Myocyte (in vitro differentiated cells): ENCODE data around the gene PZP. TPM values are rescaled to one million over a fixed set of nuclear protein-coding genes. Genes with fewer than 3 reads are reported as not detected.
"Not testable (repeated sequence)": the region's sequence is repeated elsewhere in the genome, so short reads cannot be mapped to it uniquely, and the experiment has no call there.

Experiments used
- DNase-seq: peaks from one replicate; pipeline ENCODE4 v3.0.0-alpha.2; 2012; ENCODE audit warnings: low read depth
- polyA plus RNA-seq: library from polyadenylated mRNA; unstranded; fragments of >200 nt; gene quantifications from one replicate; pipeline ENCODE4 v1.2.1, GENCODE V29; 2012; ENCODE audit warnings: missing spikeins
- total RNA-seq: library from RNA; depleted of rRNA; stranded (reverse); fragments of >200 nt; gene quantifications from 2 replicates; pipeline ENCODE4 v1.2.3, GENCODE V29; 2014

PZP gene
- total RNA-seq, result not detected in 2 replicates
- 0.23 TPM for polyA plus RNA-seq

DNA sequence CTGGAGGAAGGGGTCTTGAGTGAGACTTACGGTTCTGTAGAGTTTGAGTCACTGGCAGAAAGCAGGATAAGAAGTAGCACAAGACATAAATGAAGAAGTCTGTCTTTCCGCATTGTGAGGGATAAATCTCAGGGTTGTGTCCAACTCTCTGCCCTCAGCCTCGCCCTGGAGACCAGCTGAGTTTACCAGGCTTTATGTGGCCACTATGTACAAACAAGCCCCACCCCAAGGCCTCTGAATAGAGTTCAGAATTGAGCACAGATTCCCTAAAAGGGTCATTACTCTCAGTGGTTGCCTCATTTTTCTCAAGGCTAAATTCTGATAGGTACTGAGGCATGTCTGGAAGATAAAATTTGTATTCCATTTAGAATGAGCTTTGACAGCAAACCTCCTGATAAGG lies at the start of gene PZP:
Gene PZP (minus strand): TSS at position 167 of the 400 bp plus-strand sequence. CDS start 54 bp downstream, at position 113.
- no peak for DNase-seq

DNA sequence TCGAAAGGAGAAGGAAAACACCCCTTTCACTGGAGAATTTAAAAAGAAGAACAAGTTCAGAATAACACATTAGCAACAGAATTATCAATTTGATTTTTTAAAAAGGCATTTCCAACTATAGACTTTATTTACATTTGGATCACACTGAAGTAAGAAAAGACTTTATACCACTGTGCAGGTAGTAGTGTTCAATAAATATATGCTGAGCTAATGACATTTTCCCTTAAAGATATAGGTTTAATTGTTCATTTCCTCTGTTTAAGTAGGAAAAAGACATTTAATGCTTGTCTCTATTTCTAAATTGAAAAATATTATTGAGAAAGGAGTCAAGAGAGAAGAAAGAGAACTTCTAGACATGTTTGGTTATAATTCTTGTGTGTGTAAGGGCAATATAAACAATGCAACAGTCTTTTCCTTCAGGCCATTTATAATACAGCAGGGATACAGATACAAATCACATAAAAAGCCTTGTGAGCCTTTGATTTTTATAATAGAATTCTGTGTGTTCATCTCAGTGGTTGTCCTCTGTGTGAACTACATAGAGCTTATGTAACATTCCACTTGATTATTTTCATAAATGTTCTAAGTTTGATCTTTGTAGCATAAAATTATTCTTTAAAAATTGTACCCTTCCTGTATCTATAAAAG lies 48.7 kb upstream of the PZP start:
- DNase-seq, result no peak

DNA sequence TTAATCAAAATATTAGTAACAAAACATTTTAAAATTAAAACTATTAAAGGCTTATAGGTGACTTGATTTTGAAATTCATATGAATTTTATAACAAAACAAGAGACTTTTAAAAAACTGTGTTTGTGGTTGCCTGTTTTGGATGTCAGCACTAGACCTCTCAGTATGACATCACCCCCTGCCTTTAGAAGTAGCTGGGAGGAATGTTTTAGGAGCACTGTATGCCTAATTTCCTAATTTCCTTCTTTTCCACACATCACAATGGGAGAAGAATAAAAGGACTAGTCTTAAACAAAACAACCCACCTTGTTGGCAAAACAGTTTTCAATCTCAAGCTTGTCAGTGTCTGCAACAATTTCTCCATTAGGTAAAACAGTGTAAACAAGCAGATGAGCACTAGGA lies 48.1 kb upstream of the PZP start:
- DNase-seq, result no peak

DNA sequence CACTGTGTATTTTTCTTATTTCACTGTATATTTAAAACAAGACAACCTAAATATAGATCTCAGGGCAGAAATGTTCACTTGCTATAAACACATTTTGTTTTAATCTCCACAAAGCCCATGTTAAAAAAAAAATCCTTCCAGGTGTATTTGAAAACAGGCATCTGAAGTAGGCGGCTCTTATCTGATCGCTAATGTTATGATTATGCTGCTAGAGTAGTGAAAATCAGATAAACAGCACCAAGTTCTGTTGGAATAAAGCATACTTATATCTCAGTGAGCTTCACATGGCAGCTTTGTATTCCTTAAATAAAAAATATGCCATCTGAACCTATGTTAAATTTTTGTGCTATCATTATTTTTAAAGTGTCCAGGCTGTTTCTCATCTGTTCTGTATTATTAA lies 47.6 kb upstream of the PZP start:
- no peak for DNase-seq

DNA sequence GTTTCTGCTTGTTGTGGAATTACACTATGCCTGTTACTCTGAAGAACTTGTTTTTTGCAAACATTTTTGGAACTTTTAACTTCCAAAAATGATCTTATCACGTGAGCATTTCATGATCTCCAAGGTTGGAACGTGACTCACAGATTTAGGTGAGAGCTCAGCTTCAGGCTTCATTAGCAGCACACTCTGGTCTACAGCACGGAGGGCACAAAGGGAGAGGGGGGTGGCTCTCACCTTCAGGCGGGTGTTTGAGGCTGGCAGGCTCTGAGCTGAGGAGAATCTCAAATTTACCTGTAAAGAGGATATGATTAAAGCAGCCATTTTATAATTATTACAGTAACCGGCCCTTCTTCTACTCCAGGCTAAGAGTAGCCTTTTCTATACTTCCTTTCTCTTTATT lies 45.3 kb upstream of the PZP start:
- DNase-seq, result no peak

DNA sequence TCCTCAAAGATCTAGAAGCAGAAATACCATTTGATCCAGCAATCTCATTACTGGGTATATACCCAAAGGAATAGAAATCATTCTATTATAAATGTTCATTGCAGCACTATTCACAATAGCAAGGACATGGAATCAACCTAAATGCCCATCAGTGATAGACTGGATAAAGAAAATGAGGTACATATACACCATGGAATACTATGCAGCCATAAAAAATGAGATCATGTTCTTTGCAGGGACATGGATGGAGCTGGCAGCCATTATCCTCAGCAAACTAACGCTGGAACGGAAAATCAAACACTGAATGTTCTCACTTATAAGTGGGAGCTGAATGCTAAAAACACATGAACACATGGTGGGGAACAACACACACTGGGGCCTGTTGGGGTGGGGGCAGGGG lies 44.6 kb upstream of the PZP start:
- not testable (repeated sequence) for DNase-seq

DNA sequence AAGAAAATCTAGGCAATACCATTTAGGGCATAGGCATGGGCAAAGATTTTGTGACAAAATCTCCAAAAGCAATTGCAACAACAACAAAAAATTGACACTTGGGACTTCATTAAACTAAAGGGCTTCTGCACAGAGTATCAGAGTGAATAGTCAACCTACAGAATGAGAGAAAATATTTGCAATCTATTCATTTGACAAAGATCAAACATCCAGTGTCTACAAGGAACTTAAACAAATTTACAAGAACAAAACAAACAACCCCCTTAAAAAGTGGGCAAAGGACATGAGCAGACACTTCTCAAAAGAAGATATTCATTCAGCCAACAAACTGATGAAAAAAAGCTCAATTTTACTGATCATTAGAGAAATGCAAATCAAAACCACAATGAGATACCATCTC lies 44.1 kb upstream of the PZP start:
- DNase-seq, result no peak

DNA sequence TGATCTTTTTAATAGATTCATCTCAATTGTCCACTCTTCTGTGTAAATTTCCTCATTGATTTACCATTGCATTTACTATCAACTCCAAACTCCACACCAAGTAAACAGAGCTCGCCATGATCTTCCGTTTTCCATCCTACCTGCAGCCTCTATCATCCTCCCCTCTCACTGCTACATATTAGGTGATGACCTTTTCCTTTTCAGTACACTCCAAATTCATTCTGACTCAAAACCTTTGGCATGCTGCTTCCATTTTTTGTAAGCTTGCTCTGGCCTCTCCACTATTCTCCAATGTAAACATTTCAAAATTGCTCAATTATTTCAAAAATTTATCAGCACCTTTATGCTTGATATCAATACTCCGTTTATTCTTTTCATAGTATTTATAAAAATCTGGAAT lies 40.2 kb upstream of the PZP start:
- no peak for DNase-seq

DNA sequence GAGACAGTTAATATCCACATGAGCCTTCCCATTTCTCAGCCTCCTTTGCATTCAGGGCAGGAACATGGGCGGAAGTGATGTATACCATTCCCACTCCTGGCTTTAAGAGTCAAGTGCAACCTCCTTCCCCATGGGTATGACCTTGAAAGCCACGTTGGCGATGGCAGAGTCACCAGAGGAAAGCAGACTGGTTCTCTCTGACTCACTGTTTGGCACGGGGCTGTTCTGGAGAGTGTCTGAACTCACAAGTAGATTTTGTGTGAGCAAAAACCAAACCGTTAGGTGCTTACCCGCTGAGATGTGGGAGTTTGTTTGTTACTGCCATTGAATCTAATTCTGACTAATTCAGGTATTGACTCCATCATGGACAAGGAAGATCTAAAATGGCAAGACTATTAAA lies 36.7 kb upstream of the PZP start:
- no peak for DNase-seq

DNA sequence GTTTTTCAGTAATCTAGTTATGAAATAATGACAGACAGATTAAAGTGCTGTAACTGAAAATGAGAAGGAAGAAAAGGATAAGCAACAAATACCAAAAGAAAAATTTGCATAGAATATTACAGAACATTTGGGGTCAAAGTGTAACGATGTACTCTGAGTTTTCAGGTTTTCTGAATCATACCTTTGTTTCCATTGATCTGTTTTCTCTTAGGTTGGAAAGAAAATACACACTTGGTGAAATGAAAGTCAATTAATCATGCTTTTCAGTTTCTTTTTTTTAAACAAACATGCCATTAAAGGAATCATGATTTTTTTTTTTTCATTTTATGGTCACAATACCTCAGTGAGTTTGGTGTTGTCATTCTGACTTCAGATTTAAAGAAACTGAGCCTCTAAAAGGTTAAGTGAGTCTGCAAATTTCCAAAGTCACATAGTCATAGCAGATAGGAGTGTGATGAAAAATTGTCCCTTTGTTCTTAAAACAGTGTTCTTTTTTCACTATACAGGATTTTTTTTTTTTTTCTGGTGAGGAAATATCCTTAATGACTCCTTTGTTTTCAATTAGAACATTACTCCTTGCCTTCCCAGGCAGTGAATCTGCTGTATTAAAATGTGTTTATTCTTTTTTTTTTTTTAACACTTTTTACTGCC lies 35.9 kb upstream of the PZP start:
- no peak for DNase-seq

DNA sequence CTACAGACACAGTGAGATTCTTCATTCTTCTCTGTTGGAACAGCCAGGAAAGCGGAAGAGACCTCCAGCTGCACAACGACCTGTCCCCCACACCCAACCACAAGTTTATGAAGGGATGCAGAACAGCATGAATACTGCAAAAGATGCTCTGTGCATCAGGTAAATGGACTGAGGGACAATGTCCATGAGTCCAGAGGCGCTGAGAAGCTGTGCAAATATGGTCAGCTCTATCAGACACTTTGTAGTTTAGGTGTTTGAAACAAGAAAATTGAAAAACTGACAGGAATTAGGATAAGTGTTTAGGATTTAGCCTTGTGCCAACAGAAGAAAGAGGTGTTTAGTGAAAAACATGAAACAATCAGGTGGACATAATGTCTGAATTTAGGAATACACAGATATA lies 33.1 kb upstream of the PZP start:
- DNase-seq, result no peak

DNA sequence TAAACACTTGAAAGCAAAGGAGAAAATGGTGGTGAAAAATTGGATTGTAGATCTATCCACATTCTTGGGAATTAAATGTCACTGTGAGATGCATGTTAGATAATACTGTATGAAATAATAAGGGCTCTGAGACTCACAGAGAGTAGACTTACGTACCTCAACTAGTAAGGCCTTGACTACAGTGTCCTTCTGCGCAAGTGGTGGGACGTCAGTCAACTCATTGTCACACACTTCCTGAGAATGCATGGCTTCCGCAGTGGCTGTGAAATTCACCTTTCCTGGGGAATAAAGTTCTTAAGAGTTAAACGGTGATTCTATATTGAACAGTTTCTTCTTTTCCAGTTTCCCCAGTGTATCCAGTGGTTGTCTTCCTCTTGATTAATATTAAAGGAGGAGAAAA lies 32.6 kb upstream of the PZP start:
- DNase-seq, result no peak

DNA sequence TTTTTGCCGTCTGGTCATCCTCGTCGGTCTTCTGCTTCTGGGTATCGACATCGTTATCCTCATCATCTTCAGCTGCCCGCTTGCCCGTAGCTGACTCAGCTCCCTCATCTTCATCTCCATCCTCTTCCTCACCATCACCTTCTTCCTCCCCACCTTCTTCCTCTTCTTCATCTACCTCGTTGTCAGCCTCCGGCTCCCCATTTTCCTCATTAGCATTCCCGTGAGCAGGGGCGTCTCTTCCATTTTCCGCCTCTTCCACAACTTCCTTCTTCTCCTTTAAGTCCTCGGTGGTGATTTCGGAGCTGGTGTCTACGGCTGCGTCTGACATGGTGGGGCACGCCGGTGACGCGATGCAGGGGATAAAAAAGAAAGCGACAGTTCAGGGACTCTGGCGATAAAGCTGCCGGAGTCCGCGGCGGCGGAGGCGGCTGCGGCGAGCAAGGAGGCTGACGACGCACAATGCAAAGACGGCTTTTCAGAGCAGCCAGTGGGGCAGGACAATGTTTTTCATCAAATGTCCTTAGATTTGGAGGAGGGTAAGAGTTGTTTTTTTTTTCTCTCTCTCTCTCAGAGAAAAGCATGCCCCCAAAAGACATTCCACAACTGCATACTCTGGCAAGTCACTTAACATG lies 31.9 kb upstream of the PZP start:
- not testable (repeated sequence) for DNase-seq

DNA sequence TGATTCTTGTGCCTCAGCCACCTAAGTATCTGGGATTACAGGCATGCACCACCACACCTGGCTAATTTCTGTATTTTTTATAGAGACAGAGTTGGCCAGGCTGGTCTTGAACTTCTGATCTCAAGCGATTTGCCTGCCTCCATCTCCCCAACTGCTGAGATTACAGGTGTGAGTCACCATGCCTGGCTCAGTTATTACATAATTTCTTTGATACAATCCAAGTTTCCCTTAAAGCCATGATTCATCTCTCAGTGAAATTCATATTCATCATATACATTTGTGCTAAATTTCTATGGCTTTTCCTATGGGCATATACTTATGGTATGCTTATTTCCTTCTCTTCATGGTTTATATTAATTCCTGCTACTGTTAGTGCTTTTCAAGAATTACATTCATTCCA lies 29.1 kb upstream of the PZP start:
- no peak for DNase-seq

DNA sequence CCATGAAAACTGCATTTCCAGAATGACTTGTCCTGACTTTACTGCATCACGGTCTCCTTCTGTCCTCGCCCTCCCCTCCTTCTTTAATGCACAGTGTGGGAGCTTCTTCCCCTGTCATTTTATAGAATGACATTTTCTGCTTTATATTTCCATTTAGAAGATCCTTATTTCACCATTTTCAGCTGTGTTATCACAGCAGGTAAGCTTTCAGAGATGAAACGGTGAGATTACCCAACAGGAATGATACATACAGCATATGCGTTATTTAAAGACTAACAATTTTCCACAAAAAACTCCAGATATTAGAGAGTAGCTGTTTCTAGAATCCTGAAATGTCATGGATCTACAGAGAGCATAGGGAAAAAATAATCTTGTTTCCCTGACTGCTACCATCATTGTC lies 27.3 kb upstream of the PZP start:
- no peak for DNase-seq

DNA sequence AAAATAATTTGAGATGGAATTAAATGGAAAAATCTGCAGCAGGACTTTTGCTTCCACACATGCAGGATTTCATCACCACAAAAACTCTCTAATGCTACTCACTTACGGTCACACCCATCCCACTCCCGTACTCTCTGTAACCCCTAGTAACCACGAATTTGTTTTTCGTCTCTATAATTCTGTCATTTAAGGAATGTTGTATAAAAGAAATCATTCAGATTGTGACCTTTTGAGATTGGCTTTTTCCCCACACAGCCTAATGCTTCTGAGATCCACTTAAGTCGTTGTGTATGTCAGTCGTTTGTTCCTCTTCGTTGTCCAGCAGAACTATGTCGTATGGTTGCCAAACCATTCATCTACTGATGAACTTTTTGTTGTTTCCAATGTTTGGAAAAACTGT lies 19.8 kb upstream of the PZP start:
- no peak for DNase-seq

DNA sequence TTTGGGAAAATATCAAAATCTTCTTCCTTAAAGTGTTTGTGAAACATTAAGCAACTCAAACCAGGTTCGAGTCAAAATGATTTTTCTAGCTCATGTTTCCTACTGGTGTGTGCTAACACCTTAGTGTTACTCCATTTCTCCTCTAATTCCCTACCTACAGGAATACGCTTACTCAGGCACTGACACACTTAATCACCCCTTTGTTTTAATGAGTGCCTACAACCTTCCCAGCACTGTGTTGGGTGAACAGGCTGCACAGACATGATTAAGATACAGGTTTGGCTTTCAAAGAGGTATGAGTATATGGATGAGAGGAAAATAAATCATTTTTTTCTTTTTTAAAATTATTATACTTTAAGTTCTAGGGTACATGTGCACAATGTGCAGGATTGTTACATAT lies 15.6 kb upstream of the PZP start:
- no peak for DNase-seq

DNA sequence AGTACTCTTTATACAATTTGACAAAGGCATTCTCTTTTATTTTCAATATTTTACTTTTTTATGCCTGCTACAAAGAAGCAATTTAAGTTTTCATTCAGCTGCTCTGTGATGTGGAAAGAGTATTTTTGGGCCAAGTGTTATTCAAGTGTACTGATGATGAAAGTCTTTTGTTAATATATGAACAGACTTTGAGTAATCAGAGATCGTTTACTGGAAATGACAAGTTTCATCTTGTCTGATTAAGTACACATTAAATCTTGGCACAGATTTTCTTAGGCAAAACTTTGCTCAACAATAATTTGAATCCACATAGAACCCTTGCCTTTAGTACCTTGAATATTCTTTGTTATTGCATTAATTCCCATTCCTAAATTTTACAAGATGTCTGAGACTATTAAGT lies 13.3 kb upstream of the PZP start:
- no peak for DNase-seq

DNA sequence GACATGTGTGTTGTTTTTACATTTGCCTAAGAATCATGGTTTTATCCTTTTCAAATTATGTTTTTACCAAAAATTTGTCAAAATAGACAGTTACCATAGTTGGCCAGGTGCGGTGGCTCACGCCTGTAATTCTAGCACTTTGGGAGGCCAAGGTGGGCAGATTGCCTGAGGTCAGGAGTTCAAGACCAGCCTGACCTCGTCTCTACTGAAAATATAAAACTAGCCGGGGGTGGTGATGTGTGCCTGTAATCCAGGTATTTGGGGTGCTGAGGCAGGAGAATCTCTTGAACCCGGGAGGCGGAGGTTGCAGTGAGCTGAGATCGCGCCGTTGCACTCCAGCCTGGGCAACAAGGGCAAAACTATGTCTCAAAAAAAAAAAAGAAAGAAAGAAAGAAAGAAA lies 12.8 kb upstream of the PZP start:
- not testable (repeated sequence) for DNase-seq

DNA sequence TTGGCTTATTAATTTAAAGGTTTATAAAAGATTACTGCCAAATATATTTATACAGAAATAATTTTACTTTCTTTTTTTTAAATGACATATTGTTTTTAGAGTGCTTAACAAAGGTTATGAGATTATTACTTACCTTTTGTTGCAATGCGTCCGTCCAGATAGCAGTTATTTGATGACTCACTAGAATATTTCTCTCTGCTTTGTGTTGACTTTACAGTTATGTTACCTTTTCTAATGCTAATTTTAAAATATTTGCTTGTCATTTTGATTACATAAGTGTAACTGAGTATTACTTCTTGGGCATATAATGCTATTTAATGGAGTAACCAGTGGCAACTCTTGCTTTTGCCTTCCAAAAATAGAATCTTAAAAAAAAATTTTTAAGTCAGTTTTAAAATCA lies 6.3 kb upstream of the PZP start:
- DNase-seq, result no peak

DNA sequence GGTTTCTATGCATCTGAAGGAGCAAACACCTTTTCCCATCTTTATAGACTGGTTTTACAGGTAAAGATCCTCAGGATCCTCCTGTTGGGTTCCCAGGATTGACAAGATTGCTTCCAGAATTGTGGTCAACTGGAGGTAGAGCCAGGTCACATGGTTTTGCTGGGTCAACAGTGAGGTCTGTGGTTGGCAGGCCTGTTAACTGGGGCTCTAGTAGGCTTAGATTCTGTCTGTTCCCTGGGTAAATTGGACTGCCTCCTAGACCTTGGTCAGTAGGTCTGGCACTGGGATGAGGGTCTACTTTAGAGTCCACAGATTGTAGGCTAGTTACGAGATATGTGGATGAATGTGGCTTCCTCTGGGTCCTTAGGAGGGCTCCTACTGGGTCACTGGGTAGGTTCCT lies 3.5 kb upstream of the PZP start:
- no peak for DNase-seq

DNA sequence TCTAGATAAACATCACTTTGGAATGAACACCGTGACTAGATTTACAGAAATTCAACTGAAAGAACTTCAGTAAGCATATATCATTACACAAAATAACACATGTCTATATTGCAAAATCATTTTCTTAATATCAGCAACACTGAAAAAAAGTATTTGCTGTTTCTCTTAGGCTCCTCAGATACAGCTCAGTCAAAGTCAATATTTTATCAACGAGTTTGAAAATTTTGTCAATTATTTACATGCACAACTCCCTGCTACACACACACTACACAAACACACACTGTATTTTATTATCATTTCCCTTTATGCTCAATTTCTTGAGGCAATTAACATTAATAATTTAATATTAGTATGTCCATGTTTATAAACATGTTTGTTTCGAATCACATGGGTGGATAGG lies 3.8 kb downstream of the PZP start:
- DNase-seq, result no peak

DNA sequence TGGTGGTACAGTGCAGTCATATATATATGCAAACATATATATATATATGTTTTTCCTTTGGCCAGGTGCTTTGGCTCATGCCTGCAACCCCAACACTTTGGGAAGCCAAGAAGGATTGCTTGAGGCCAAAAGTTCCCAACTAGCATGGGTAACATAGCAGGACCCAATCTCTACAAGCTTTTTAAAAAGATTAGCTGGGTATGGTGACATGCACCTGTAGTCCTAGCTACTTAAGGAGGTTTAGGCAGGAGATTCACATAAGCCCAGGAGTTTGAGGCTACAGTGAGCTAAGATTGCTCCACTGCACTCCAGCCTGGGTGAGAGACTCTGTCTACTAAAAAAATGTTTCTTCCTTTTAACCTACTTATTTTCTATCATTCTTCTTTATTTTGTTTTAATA lies 10.2 kb downstream of the PZP start:
- no peak for DNase-seq
